Pancreas (tissue), 10 donors: ENCODE measurements around the gene PSORS1C2. TPM values are rescaled to one million over a fixed set of nuclear protein-coding genes. Genes with fewer than 3 reads are reported as not detected.

Experiments used
- ATAC-seq, 4 donors: fragments of 200-7000 bp; cut with Tn5 transposase; one replicate each; pipeline versions ENCODE4 v1.8.0 to v1.9.1; 2020; ENCODE audit warnings: mild to moderate bottlenecking in 4 of 4, moderate library complexity in 4 of 4
- DNase-seq, 6 donors: peaks; one replicate each; pipeline ENCODE4 v3.0.0-alpha.2; 2020
- FAIRE-seq: peaks from 2 replicates; lab custom pipeline; 2012; peaks lifted over from hg19 to GRCh38; lab: Jason Lieb, UNC
- H3K27ac ChIP-seq, 4 donors: fragments of 200-600 bp; sonication (generic); 1 replicate in 3 of 4; 2 replicates in 1 of 4; pipeline versions ENCODE4 v1.5.0 to v1.8.0; 2020
- H3K27me3 ChIP-seq, 4 donors: fragments of 200-600 bp; one replicate each; pipeline ENCODE4 v1.8.0; 2021
- H3K36me3 ChIP-seq, 3 donors: fragments of 200-600 bp; sonication (generic) in 1 of 3; one replicate each; pipeline versions ENCODE4 v1.5.0 to v1.8.0; 2020 to 2021
- H3K4me1 ChIP-seq, 3 donors: fragments of 200-600 bp; one replicate each; pipeline ENCODE4 v1.8.0; 2021
- H3K4me3 ChIP-seq, 4 donors: fragments of 200-600 bp; sonication (generic) in 2 of 4; one replicate each; pipeline versions ENCODE4 v1.5.0 to v1.8.0; 2020 to 2021
- H3K9me3 ChIP-seq, 4 donors: fragments of 200-600 bp; one replicate each; pipeline ENCODE4 v1.8.0; 2021
- CTCF ChIP-seq, 4 donors: fragments of 200-600 bp; sonication (generic) in 3 of 4; IDR thresholded peaks; one replicate each; pipeline versions ENCODE4 v1.5.0 to v1.8.0; 2021; ENCODE audit warnings: antibody characterized with exemption in 4 of 4
- WGBS, 2 donors: extraction: QIAGEN DNeasy Blood & Tissue Kit; methylation state at CpG; one replicate each; pipeline ENCODE4 v1.1.7; 2013; 5-methylcytosine and 5-hydroxymethylcytosine counted together
- intact Hi-C, 3 donors: fragments of 100-400 bp; cut with DNase I; formaldehyde crosslinking; loops; one replicate each; pipeline versions ENCODE4 v1.11.1 to v1.14.2; 2022
- polyA plus RNA-seq, 2 donors: library from polyadenylated mRNA; stranded (reverse); fragments of 200-250 nt; gene quantifications; one replicate each; pipeline ENCODE4 v1.2.3, GENCODE V29; 2013
- total RNA-seq, 6 donors: library from RNA; stranded (reverse); fragmentation: NEBNext Ultra II Directional in 4 of 6; extraction: Animal tissue kit (Norgen Biotek cat#: 25700) in 4 of 6; gene quantifications; one replicate each; pipeline versions ENCODE4 v1.2.1 to v1.2.4, GENCODE V29; 2021 to 2023
- donor health status: healthy with polysubstance abuse.
- donor health status: DM: no; HTN: no; CAD: no; lungs with moderate emphysema.
- donor health status: DM: no; HTN: no; CAD: no.
- donor health status: control.
- donor health status: control.
- donor health status: Bipolar disorder and iron deficiency.
- donor health status: DM: yes; HTN: yes; CAD: no.
- donor health status: DM: no; HTN: no; CAD: no.
- donor health status: DM: no; HTN: no; CAD: no.
- donor health status: DM: yes; HTN: yes; CAD: no.

The PSORS1C2 gene
- total and polyA plus RNA-seq, 8 donors: not detected

GRCh38 chr6:31116661-31117385, 22.0 kb downstream of the PSORS1C2 start:
- 62 to 76% methylated on average over 19 of the region's 19 CpGs for WGBS, 2 donors
- Histone ChIP-seq H3K9me3 (no peaks in the 10 kb centered on the region), H3K4me1 (no peaks in the 10 kb centered on the region), H3K27ac (no peak overlapping the region), H3K36me3 (no peaks in the 10 kb centered on the region), H3K4me3 (no peak overlapping the region), H3K27me3 (no peaks in the 10 kb centered on the region)
- DNase-seq (no peak), FAIRE-seq (no peak), ATAC-seq (no peak)
- intact Hi-C loops: no loop called here
- TF ChIP-seq CTCF (IDR thresholded peaks at IDR 0.05): no peak

- Histone ChIP-seq H3K9me3 (no peaks in the 10 kb centered on the region), H3K36me3 (no peaks in the 10 kb centered on the region), H3K27ac (no peak overlapping the region), H3K4me1 (no peaks in the 10 kb centered on the region), H3K4me3 (no peak overlapping the region), H3K27me3 (no peaks in the 10 kb centered on the region)
- no peak for DNase-seq
- 71 to 81% methylated on average over 12 of the region's 12 CpGs for WGBS, 2 donors
- no peak for TF ChIP-seq CTCF (IDR thresholded peaks at IDR 0.05)
- no peak for ATAC-seq
- FAIRE-seq: no peak
- intact Hi-C loops: no loop called here
These were observed 22.8 kb downstream of the PSORS1C2 start for GRCh38 chr6:31115941-31116560.

- DNase-seq (no peak), FAIRE-seq (no peak), ATAC-seq (peak in 2 of 4 donors; percentile 43 to 67)
- Histone ChIP-seq H3K36me3 (no peaks in the 10 kb centered on the region), H3K27ac (peak overlapping the region in 1 of 4 donors; percentile 57), H3K4me3 (no peak overlapping the region), H3K27me3 (no peaks in the 10 kb centered on the region), H3K9me3 (no peaks in the 10 kb centered on the region), H3K4me1 (no peaks in the 10 kb centered on the region)
- TF ChIP-seq CTCF (IDR thresholded peaks at IDR 0.05): no peak
- intact Hi-C loops: no loop called here
- WGBS, 2 donors: 62 to 80% methylated on average over 9 of the region's 9 CpGs
These were observed 23.7 kb downstream of the PSORS1C2 start for GRCh38 chr6:31114970-31115849.

- no peak for TF ChIP-seq CTCF (IDR thresholded peaks at IDR 0.05)
- no peak within 1 kb of the TSS for H3K4me3 ChIP-seq
- no peaks in the 10 kb centered on the region for H3K9me3 ChIP-seq
- 27 to 46% methylated on average over 3 of the region's 3 CpGs for WGBS, 2 donors
- FAIRE-seq (no peak), DNase-seq (peak in 3 of 6 donors; percentile 21 to 67 (median 55)), ATAC-seq (peak; percentile 74 to 92 (median 86))
- H3K36me3 ChIP-seq: no peaks in the 10 kb centered on the region
- no peaks in the 10 kb centered on the region for H3K27me3 ChIP-seq
- H3K4me1 ChIP-seq: no peaks in the 10 kb centered on the region
- peak within 1 kb of the TSS in 1 of 4 donors; percentile 57 for H3K27ac ChIP-seq
- intact Hi-C loops: no loop called here
These were observed 24.4 kb downstream of the PSORS1C2 start, which contains the start of gene PSORS1C1 for GRCh38 chr6:31114541-31114878. Gene PSORS1C1 (plus strand): TSS chr6:31114800. CDS start chr6:31129633, 14,833 bp downstream.
